Fibroblast of villous mesenchyme (primary cell): Measurements from ENCODE around the gene ZSCAN12. TPM values are rescaled to one million over a fixed set of nuclear protein-coding genes. Genes with fewer than 3 reads are reported as not detected.
A peak's percentile ranks its signal among the peaks of the same experiment; 100 is the strongest.
"Not testable (repeated sequence)": the region's sequence is repeated elsewhere in the genome, so short reads cannot be mapped to it uniquely, and the experiment has no call there.

ENCODE experiments used
- DNase-seq: peaks from one replicate; pipeline ENCODE4 v3.0.0-alpha.2; 2010; ENCODE audit warnings: low read depth
- H3K4me3 ChIP-seq: 2 replicates; pipeline ENCODE4 v1.5.1; 2011; ENCODE audit warnings: low read depth, mild to moderate bottlenecking, low read length
- CTCF ChIP-seq: IDR thresholded peaks from 2 replicates; pipeline ENCODE4 v1.5.1; 2012; ENCODE audit warnings: low read depth, mild to moderate bottlenecking, low read length; ENCODE audit not compliant: insufficient read depth
- total RNA-seq: library from RNA; depleted of rRNA; stranded (reverse); fragments of >200 nt; gene quantifications from 2 replicates; pipeline ENCODE4 v1.2.3, GENCODE V29; 2012

ZSCAN12 gene
- total RNA-seq, result 6.9 and 8.1 TPM in 2 replicates

GRCh38 chr6:28399350-28400121 lies at the start of gene ZSCAN12:
Gene ZSCAN12 (minus strand): TSS chr6:28399747. CDS start chr6:28398405, 1,342 bp downstream.
- peak; percentile 61 for TF ChIP-seq CTCF
- H3K4me3 ChIP-seq, result peak within 1 kb of the TSS; percentile 81
- peak; percentile 81 for DNase-seq

- no peak overlapping the region for H3K4me3 ChIP-seq
- no peak for TF ChIP-seq CTCF
Observed at GRCh38 chr6:28449056-28449455, 49.5 kb upstream of the ZSCAN12 start.

DNA sequence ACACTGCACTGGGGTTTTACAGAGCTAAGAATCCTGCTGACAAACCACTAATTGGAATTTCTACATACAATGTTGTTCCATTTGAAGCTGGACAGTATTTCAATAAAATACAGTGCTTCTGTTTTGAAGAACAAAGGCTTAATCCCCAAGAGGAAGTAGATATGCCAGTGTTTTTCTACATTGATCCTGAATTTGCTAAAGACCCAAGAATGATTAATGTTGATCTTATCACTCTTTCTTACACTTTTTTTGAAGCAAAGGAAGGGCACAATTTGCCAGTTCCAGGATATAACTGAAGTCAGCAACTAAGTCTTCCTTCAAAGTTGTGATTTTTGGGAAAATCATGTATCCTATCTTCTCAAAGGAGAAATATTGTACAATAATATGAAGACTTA lies 48.0 kb upstream of the ZSCAN12 start:
- H3K4me3 ChIP-seq, DNase-seq: not testable (repeated sequence)

More at GRCh38 chr6:28449056-28449455, 49.5 kb upstream of the ZSCAN12 start:
- no peak for DNase-seq

DNA sequence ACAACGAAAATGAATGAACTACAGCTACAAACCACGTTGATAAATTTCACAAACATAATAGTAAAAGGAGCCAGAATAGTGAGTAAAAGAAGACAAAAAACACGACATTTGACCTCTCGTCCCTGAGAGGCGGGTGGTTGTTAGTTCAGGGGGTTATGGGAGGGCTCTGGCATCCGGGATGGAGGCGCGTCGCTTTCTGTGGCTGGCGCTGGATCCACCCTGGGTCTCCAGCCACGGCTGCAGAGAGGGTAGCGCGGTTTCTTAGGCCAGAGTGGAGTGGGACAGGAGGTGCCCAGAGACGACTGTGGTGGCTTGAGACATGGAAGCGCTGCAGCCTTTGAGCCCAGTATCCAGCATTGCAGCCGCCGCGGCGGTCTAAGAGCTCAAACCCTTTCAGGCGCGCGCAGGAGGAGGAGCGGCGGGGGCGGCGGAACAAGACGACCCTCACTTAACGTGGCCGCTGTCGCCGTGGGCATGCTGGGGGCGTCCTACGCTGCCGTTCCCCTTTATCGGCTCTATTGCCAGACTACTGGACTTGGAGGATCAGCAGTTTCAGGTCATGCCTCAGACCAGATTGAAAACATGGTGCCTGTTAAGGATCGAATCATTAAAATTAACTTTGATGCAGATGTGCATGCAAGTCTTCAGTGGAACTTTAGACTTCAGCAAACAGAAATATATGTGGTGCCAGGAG lies 47.4 kb upstream of the ZSCAN12 start:
- no peak for DNase-seq
- H3K4me3 ChIP-seq, result peak overlapping the region; percentile 51
- no peak for TF ChIP-seq CTCF

- H3K4me3 ChIP-seq, DNase-seq: not testable (repeated sequence)
Observed at GRCh38 chr6:28444759-28445158, 45.2 kb upstream of the ZSCAN12 start.

- TF ChIP-seq CTCF, result no peak
- peak within 1 kb of the TSS; percentile 79 for H3K4me3 ChIP-seq
- DNase-seq, result peak; percentile 80
Observed at GRCh38 chr6:28443112-28443773, 43.7 kb upstream of the ZSCAN12 start, which contains the start of gene ZSCAN23. Gene ZSCAN23 (minus strand): TSS chr6:28443491. CDS start chr6:28436266, 7,225 bp downstream.

GRCh38 chr6:28442586-28442985 lies 43.0 kb upstream of the ZSCAN12 start:
- no peak for DNase-seq
- TF ChIP-seq CTCF, result no peak
- peak overlapping the region; percentile 79 for H3K4me3 ChIP-seq
